Cardiac muscle cell (in vitro differentiated cells and primary cell): ENCODE results near the gene ROM1. TPM values are rescaled to one million over a fixed set of nuclear protein-coding genes. Genes with fewer than 3 reads are reported as not detected.

Source experiments
- DNase-seq, 2 donors: peaks; one replicate each; pipeline versions ENCODE4 v3.0.0 to v3.0.0-alpha.2; 2010 to 2017; ENCODE audit warnings: low read depth in 1 of 2, low spot score in 1 of 2
- H3K27ac ChIP-seq: fragments of 200-600 bp; sonication (generic); 2 replicates; pipeline ENCODE4 v1.5.1; 2016
- H3K27me3 ChIP-seq: fragments of 200-600 bp; sonication (generic); 2 replicates; pipeline ENCODE4 v1.6.0; 2016; ENCODE audit warnings: control low read depth
- H3K36me3 ChIP-seq: fragments of 200-600 bp; sonication (generic); 2 replicates; pipeline ENCODE4 v1.5.1; 2016; ENCODE audit warnings: control low read depth
- H3K4me1 ChIP-seq: fragments of 200-600 bp; sonication (generic); 2 replicates; pipeline ENCODE4 v1.8.1; 2017; ENCODE audit warnings: low read depth, mild to moderate bottlenecking, mixed run types
- H3K4me3 ChIP-seq: fragments of 200-600 bp; sonication (generic); 2 replicates; pipeline ENCODE4 v1.5.1; 2016; ENCODE audit warnings: mild to moderate bottlenecking
- H3K9me3 ChIP-seq: fragments of 200-600 bp; sonication (generic); 2 replicates; pipeline ENCODE4 v1.5.1; 2017; ENCODE audit warnings: low read depth, mild to moderate bottlenecking, control low read depth
- CTCF ChIP-seq: IDR thresholded peaks from 2 replicates; pipeline ENCODE4 v1.5.1; 2012; ENCODE audit warnings: low read depth, mild to moderate bottlenecking, low read length
- polyA plus RNA-seq: library from polyadenylated mRNA; unstranded; fragments of >200 nt; fragmentation: Nextera tagmentation; extraction: Ambion mirVana; gene quantifications from 2 replicates; pipeline ENCODE4 v1.2.1, GENCODE V29; 2016
- total RNA-seq: library from RNA; depleted of rRNA; stranded (reverse); fragments of >200 nt; gene quantifications from 2 replicates; pipeline ENCODE4 v1.2.3, GENCODE V29; 2016

The ROM1 gene
- total and polyA plus RNA-seq, 2 experiments from 2014 or later = 3.3 to 6.9 TPM

- DNase-seq = peak; percentile 99
- no peak for TF ChIP-seq CTCF
- Histone ChIP-seq H3K4me1 (peaks cover 21% of the 10 kb centered on the region), H3K27me3 (no peaks in the 10 kb centered on the region), H3K36me3 (peaks cover 14% of the 10 kb centered on the region), H3K9me3 (no peaks in the 10 kb centered on the region), H3K27ac (peak within 1 kb of the TSS; percentile 90), H3K4me3 (peak within 1 kb of the TSS; percentile 72)
Observed at GRCh38 chr11:62601372-62602140, 11.5 kb upstream of the ROM1 start, which contains the start of gene MTA2. Gene MTA2 (minus strand): TSS chr11:62601865. CDS start chr11:62601450, 415 bp downstream.

- H3K4me1 ChIP-seq = peaks cover 26% of the 10 kb centered on the region
- peak; percentile 72 to 82 for DNase-seq
- peak overlapping the region; percentile 33 for H3K4me3 ChIP-seq
- no peak for TF ChIP-seq CTCF
- H3K36me3 ChIP-seq = peaks cover 10% of the 10 kb centered on the region
- H3K9me3 ChIP-seq = no peaks in the 10 kb centered on the region
- peak overlapping the region; percentile 35 for H3K27ac ChIP-seq
- H3K27me3 ChIP-seq = no peaks in the 10 kb centered on the region
Observed at GRCh38 chr11:62602141-62603071, 10.7 kb upstream of the ROM1 start.

GRCh38 chr11:62603072-62603408 lies 10.0 kb upstream of the ROM1 start:
- Histone ChIP-seq H3K9me3 (no peaks in the 10 kb centered on the region), H3K4me1 (peaks cover 26% of the 10 kb centered on the region), H3K27me3 (no peaks in the 10 kb centered on the region), H3K27ac (no peak overlapping the region), H3K36me3 (peaks cover 4% of the 10 kb centered on the region), H3K4me3 (no peak overlapping the region)
- TF ChIP-seq CTCF = no peak
- DNase-seq = no peak

GRCh38 chr11:62603776-62604299 lies 9.2 kb upstream of the ROM1 start:
- peaks cover 23% of the 10 kb centered on the region for H3K4me1 ChIP-seq
- H3K27me3 ChIP-seq = no peaks in the 10 kb centered on the region
- DNase-seq = no peak
- no peaks in the 10 kb centered on the region for H3K9me3 ChIP-seq
- no peak overlapping the region for H3K27ac ChIP-seq
- no peak overlapping the region for H3K4me3 ChIP-seq
- TF ChIP-seq CTCF = no peak
- H3K36me3 ChIP-seq = no peaks in the 10 kb centered on the region

GRCh38 chr11:62604460-62605120 lies 8.5 kb upstream of the ROM1 start:
- no peaks in the 10 kb centered on the region for H3K9me3 ChIP-seq
- H3K4me3 ChIP-seq = no peak overlapping the region
- DNase-seq = peak in 1 of 2 donors; percentile 56
- peaks cover 18% of the 10 kb centered on the region for H3K4me1 ChIP-seq
- no peaks in the 10 kb centered on the region for H3K36me3 ChIP-seq
- peak overlapping the region; percentile 11 for H3K27ac ChIP-seq
- no peak for TF ChIP-seq CTCF
- no peaks in the 10 kb centered on the region for H3K27me3 ChIP-seq
